ENCODE data around the gene SLC38A4. TPM values are rescaled to one million over a fixed set of nuclear protein-coding genes. Genes with fewer than 3 reads are reported as not detected.

SLC38A4 gene
- total and polyA plus RNA-seq, 2 experiments from 2014 or later: 16.5 to 37.3 TPM

GRCh38 chr12:46872135-46872534 lies 46.3 kb upstream of the SLC38A4 start:
- WGBS (ENCODE audit: low lambda C conversion rate, missing lambda C conversion rate): 84% methylated on average over 4 of the region's 4 CpGs
- no peak for DNase-seq (ENCODE audit: low spot score)
- H3K27me3 ChIP-seq: no peaks in the 10 kb centered on the region
- TF ChIP-seq CTCF (IDR thresholded peaks at IDR 0.05; ENCODE audit: poor library complexity): no peak
- TF ChIP-seq EZH2 (IDR thresholded peaks at IDR 0.05; ENCODE audit: borderline replicate concordance): no peak
- TF ChIP-seq EZH2phosphoT487 (IDR thresholded peaks at IDR 0.05; ENCODE audit: low read depth, severe bottlenecking, unreplicated experiment): no peak
- H2AFZ ChIP-seq: no peak overlapping the region
- no peaks in the 10 kb centered on the region for H4K20me1 ChIP-seq (ENCODE audit: insufficient read depth, poor library complexity, severe bottlenecking)
- peaks cover 11% of the 10 kb centered on the region for H3K9me3 ChIP-seq (ENCODE audit: low read depth)
- no peak overlapping the region for H3K4me3 ChIP-seq
- no peaks in the 10 kb centered on the region for H3K4me1 ChIP-seq (ENCODE audit: insufficient read depth)
- H3K27ac ChIP-seq: no peak overlapping the region
- no peaks in the 10 kb centered on the region for H3K79me2 ChIP-seq
- H3K9me2 ChIP-seq (replicated peaks; ENCODE audit: insufficient read depth): no peaks in the 10 kb centered on the region
- no peaks in the 10 kb centered on the region for H3K36me3 ChIP-seq (replicated peaks; ENCODE audit: insufficient read depth, low read depth)
- no peak overlapping the region for H3K4me2 ChIP-seq

DNA sequence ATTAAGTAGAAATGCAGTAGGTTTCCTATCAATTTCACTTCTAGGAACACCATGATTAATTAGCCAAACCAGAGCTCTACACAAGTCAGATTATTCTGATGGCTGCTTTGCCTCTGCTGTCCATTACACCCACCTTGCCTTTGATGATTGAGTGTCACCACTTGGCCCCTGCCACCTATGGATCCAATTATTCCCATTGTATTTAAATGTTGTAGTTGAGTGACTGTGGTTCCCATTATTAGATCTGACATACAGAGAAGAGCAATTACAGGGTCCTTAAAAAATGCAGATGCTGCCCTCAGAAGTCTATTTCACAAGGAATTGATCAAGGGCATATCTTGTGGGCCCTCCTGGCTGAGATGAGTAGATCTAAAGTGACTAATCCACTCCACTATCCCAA lies 39.5 kb upstream of the SLC38A4 start:
- Histone ChIP-seq H4K20me1 (ENCODE audit: insufficient read depth, poor library complexity, severe bottlenecking) (no peaks in the 10 kb centered on the region), H3K27ac (no peak overlapping the region), H3K36me3 (replicated peaks; ENCODE audit: insufficient read depth, low read depth) (no peaks in the 10 kb centered on the region), H2AFZ (no peak overlapping the region), H3K79me2 (no peaks in the 10 kb centered on the region), H3K4me3 (no peak overlapping the region), H3K27me3 (no peaks in the 10 kb centered on the region), H3K4me1 (ENCODE audit: insufficient read depth) (no peaks in the 10 kb centered on the region), H3K9me3 (ENCODE audit: low read depth) (no peaks in the 10 kb centered on the region), H3K4me2 (no peak overlapping the region), H3K9me2 (replicated peaks; ENCODE audit: insufficient read depth) (no peaks in the 10 kb centered on the region)
- no peak for DNase-seq (ENCODE audit: low spot score)
- TF ChIP-seq EZH2phosphoT487 (IDR thresholded peaks at IDR 0.05; ENCODE audit: low read depth, severe bottlenecking, unreplicated experiment) (no peak), EZH2 (IDR thresholded peaks at IDR 0.05; ENCODE audit: borderline replicate concordance) (no peak), CTCF (IDR thresholded peaks at IDR 0.05; ENCODE audit: poor library complexity) (no peak)

DNA sequence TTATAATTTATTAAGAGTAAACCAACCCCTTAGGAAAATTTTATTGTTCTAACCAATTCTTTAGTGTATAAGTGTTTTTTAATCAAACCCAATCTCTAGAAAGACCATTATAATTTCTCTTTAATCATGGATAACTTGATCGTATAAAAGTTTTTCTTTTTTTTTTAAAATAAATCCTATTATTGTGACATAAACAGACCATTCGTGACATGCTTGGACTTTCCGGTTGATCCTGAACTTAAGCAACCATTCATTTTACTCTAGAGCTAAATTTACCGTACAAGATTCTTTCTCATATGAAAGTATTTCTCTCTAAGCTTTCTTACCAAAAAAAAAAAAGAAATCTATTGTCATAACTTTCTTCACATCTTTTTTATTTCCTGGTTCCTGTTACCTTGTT lies 32.6 kb upstream of the SLC38A4 start:
- Histone ChIP-seq H4K20me1 (ENCODE audit: insufficient read depth, poor library complexity, severe bottlenecking) (no peaks in the 10 kb centered on the region), H3K4me2 (no peak overlapping the region), H3K36me3 (replicated peaks; ENCODE audit: insufficient read depth, low read depth) (no peaks in the 10 kb centered on the region), H3K27me3 (no peaks in the 10 kb centered on the region), H3K9me2 (replicated peaks; ENCODE audit: insufficient read depth) (no peaks in the 10 kb centered on the region), H3K79me2 (no peaks in the 10 kb centered on the region), H3K4me3 (no peak overlapping the region), H2AFZ (no peak overlapping the region), H3K27ac (no peak overlapping the region), H3K9me3 (ENCODE audit: low read depth) (peaks cover 25% of the 10 kb centered on the region), H3K4me1 (ENCODE audit: insufficient read depth) (no peaks in the 10 kb centered on the region)
- no peak for DNase-seq (ENCODE audit: low spot score)
- TF ChIP-seq EZH2phosphoT487 (IDR thresholded peaks at IDR 0.05; ENCODE audit: low read depth, severe bottlenecking, unreplicated experiment): no peak
- TF ChIP-seq CTCF (IDR thresholded peaks at IDR 0.05; ENCODE audit: poor library complexity): no peak
- TF ChIP-seq EZH2 (IDR thresholded peaks at IDR 0.05; ENCODE audit: borderline replicate concordance): no peak
- WGBS (ENCODE audit: low lambda C conversion rate, missing lambda C conversion rate): 87% methylated on average over 4 of the region's 4 CpGs

DNA sequence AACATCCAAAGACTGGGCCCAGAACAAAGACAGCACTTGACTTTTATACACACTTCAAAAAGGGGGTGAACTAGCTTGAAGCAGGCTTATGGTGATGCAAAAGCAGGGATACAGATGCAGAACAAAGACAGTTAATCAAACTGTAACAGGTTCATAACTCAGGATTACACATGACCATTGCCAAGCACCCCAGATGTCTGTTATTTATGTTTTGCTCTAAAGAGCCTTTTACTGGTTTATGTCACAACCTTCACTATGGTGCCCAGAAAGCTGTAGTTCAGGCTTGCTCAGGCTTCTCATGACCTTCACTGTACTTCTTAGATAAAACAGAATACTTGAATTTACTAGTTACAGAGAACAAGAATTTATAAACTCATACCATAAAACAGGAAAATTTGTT lies 31.7 kb upstream of the SLC38A4 start:
- Histone ChIP-seq H4K20me1 (ENCODE audit: insufficient read depth, poor library complexity, severe bottlenecking) (no peaks in the 10 kb centered on the region), H3K36me3 (replicated peaks; ENCODE audit: insufficient read depth, low read depth) (no peaks in the 10 kb centered on the region), H3K4me3 (no peak overlapping the region), H3K4me2 (no peak overlapping the region), H3K27ac (no peak overlapping the region), H3K9me3 (ENCODE audit: low read depth) (peaks cover 25% of the 10 kb centered on the region), H3K27me3 (no peaks in the 10 kb centered on the region), H2AFZ (no peak overlapping the region), H3K79me2 (no peaks in the 10 kb centered on the region), H3K4me1 (ENCODE audit: insufficient read depth) (no peaks in the 10 kb centered on the region), H3K9me2 (replicated peaks; ENCODE audit: insufficient read depth) (no peaks in the 10 kb centered on the region)
- no peak for DNase-seq (ENCODE audit: low spot score)
- TF ChIP-seq CTCF (IDR thresholded peaks at IDR 0.05; ENCODE audit: poor library complexity) (no peak), EZH2 (IDR thresholded peaks at IDR 0.05; ENCODE audit: borderline replicate concordance) (no peak), EZH2phosphoT487 (IDR thresholded peaks at IDR 0.05; ENCODE audit: low read depth, severe bottlenecking, unreplicated experiment) (no peak)
